Caco-2 (cell line): ENCODE data around the gene HECTD3. TPM values are rescaled to one million over a fixed set of nuclear protein-coding genes. Genes with fewer than 3 reads are reported as not detected.

Source experiments
- BruUV-seq: library from RNA; stranded (reverse); fragments of 400-500 nt; replicated peaks from 2 replicates; lab custom pipeline; 2021; lab: Mats Ljungman, UMichigan
- CTCF ChIA-PET: fragments of 300-600 bp; sonication (Branson Sonifier 250); formaldehyde crosslinking; loops from one replicate; lab custom pipeline; 2022; ENCODE audit warnings: antibody characterized with exemption; lab: Charles Lee
- POLR2A ChIA-PET: fragments of 300-600 bp; sonication (Branson Sonifier 250); formaldehyde crosslinking; loops from one replicate; lab custom pipeline; 2022; ENCODE audit warnings: antibody characterized with exemption; lab: Charles Lee
- DNase-seq, 2 experiments: peaks; one replicate each; pipeline versions ENCODE4 v3.0.0 to v3.0.0-alpha.2; 2020 to 2022
- H3K27me3 ChIP-seq: replicated peaks from 2 replicates; pipeline ENCODE4 v1.6.0; 2011; ENCODE audit warnings: low read length; ENCODE audit not compliant: control insufficient read depth, insufficient read depth
- H3K36me3 ChIP-seq: 2 replicates; pipeline ENCODE4 v1.5.1; 2011; ENCODE audit warnings: low read length; ENCODE audit not compliant: control insufficient read depth, insufficient read depth
- H3K4me1 ChIP-seq: fragments of 250-450 bp; sonication (Bioruptor Pico); 2 replicates; pipeline ENCODE4 v1.5.1; 2020; ENCODE audit warnings: mild to moderate bottlenecking
- H3K4me3 ChIP-seq: 2 replicates; pipeline ENCODE4 v1.5.1; 2011; ENCODE audit warnings: low read depth, mild to moderate bottlenecking, control low read depth, low read length
- H3K9me3 ChIP-seq: fragments of 250-450 bp; sonication (Bioruptor Pico); 2 replicates; pipeline ENCODE4 v1.5.1; 2020; ENCODE audit warnings: mild to moderate bottlenecking, moderate library complexity
- H3K27ac Mint-ChIP-seq: one replicate; pipeline ENCODE4 v1.8.0; 2022; ENCODE audit warnings: mixed read lengths; ENCODE audit not compliant: unreplicated experiment
- H3K27me3 Mint-ChIP-seq: one replicate; pipeline ENCODE4 v1.8.0; 2022; ENCODE audit warnings: mixed read lengths; ENCODE audit not compliant: insufficient read depth, unreplicated experiment
- H3K36me3 Mint-ChIP-seq: one replicate; pipeline ENCODE4 v1.8.0; 2022; ENCODE audit warnings: mild to moderate bottlenecking, mixed read lengths; ENCODE audit not compliant: insufficient read depth, unreplicated experiment
- H3K4me1 Mint-ChIP-seq: one replicate; pipeline ENCODE4 v1.8.0; 2022; ENCODE audit warnings: low read depth, mixed read lengths; ENCODE audit not compliant: unreplicated experiment
- H3K4me3 Mint-ChIP-seq: one replicate; pipeline ENCODE4 v1.8.0; 2022; ENCODE audit warnings: mild to moderate bottlenecking, moderate library complexity, mixed read lengths; ENCODE audit not compliant: unreplicated experiment
- H3K9me3 Mint-ChIP-seq: one replicate; pipeline ENCODE4 v1.8.0; 2022; ENCODE audit warnings: mixed read lengths; ENCODE audit not compliant: unreplicated experiment
- intact Hi-C: fragments of 100-400 bp; cut with micrococcal nuclease; formaldehyde crosslinking; loops from one replicate; pipeline ENCODE4 v1.10.0; 2022; ENCODE audit not compliant: unreplicated experiment
- total RNA-seq: library from RNA; stranded (reverse); gene quantifications from 2 replicates; pipeline ENCODE4 v1.2.3, GENCODE V29; 2022
- TF ChIP-seq, protein P1 (sequence below), 2 experiments: fragments of 200-600 bp in 1 of 2; IDR thresholded peaks; 1 replicate in 1 of 2; 2 replicates in 1 of 2; pipeline versions ENCODE4 v1.5.1 to v1.8.0; 2011 to 2022; ENCODE audit warnings: antibody characterized with exemption in 1 of 2, control low read depth in 1 of 2, inconsistent platforms in 1 of 2, low read depth in 1 of 2, low read length in 1 of 2, mild to moderate bottlenecking in 1 of 2, moderate library complexity in 1 of 2; ENCODE audit not compliant: insufficient read depth in 1 of 2, severe bottlenecking in 1 of 2, unreplicated experiment in 1 of 2

Gene HECTD3
- total RNA-seq, 1 experiment from 2014 or later, result 29.4 TPM

DNA sequence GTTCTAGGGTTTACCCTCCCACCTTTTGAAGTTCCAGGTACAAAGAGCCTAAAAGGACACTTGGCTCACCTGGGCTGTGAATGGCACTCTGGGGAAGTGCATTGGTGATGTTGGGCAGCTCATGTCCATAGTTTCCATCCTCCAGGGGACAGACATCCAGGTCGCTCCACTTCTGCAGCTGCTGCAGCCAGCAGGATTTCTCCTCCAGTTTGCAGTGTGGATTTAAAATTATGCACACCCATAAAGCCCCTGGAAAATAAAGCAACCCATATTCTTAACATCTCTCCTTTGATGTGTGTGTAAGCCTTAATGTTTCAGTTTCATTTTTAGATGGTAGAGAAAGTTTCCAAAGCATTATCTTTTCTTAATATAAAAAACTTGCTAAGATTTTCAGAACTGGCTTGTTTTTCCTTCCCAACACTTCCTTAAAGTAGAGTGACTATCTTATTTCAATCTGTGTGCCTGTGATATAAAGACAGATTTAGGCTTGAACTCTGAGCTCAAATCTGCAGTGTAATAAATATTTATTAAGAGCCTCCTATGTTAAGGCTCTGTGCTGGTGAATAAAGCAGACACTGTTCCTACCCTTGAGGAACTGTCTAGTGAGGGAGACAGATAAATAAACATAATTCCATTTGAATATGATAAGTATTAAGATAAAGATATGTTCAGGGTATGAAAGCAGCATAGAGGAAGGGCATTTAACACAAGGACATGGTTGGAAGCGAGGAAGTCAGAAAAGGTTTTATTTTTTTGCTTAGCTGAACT is 40.1 kb upstream of the HECTD3 start:
- Mint-ChIP-seq H3K4me3 (no peak overlapping the region), H3K4me1 (no peaks in the 10 kb centered on the region), H3K9me3 (no peaks in the 10 kb centered on the region), H3K36me3 (no peaks in the 10 kb centered on the region), H3K27ac (no peak overlapping the region), H3K27me3 (no peaks in the 10 kb centered on the region)
- no peak for DNase-seq
- ChIA-PET POLR2A (no interaction called here), CTCF (no interaction called here)
- no TSS peak for BruUV-seq
- Histone ChIP-seq H3K27me3 (no peaks in the 10 kb centered on the region), H3K9me3 (no peaks in the 10 kb centered on the region), H3K36me3 (no peaks in the 10 kb centered on the region), H3K4me3 (no peak overlapping the region), H3K4me1 (no peaks in the 10 kb centered on the region)
- TF ChIP-seq, protein P1, sequence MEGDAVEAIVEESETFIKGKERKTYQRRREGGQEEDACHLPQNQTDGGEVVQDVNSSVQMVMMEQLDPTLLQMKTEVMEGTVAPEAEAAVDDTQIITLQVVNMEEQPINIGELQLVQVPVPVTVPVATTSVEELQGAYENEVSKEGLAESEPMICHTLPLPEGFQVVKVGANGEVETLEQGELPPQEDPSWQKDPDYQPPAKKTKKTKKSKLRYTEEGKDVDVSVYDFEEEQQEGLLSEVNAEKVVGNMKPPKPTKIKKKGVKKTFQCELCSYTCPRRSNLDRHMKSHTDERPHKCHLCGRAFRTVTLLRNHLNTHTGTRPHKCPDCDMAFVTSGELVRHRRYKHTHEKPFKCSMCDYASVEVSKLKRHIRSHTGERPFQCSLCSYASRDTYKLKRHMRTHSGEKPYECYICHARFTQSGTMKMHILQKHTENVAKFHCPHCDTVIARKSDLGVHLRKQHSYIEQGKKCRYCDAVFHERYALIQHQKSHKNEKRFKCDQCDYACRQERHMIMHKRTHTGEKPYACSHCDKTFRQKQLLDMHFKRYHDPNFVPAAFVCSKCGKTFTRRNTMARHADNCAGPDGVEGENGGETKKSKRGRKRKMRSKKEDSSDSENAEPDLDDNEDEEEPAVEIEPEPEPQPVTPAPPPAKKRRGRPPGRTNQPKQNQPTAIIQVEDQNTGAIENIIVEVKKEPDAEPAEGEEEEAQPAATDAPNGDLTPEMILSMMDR (IDR thresholded peaks at IDR 0.05; ENCODE audit: insufficient read depth in 1 of 2, low read depth in 1 of 2, low read length in 1 of 2, severe bottlenecking in 1 of 2, unreplicated experiment in 1 of 2), result no peak
- intact Hi-C loops, result no loop called here

DNA sequence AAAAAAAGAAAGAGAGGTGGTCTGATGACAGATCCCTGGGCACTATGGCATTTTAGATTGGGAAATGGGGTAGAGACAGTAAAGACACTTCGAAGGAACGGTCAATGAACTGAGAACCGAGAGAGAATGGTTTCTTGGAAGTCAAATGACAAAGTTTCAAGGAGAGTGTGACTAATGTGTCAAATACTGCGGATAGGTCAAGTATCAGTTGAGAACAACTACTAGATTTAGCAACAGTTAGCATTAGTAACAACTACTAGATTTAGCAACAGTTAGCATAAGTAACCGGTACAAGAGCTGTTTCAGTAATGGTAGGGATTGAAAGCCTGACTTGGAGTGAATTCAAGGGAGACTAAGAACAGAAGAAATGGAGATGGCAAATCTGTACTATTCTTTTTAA is 35.9 kb upstream of the HECTD3 start:
- TF ChIP-seq, protein P1 (IDR thresholded peaks at IDR 0.05; ENCODE audit: insufficient read depth in 1 of 2, low read depth in 1 of 2, low read length in 1 of 2, severe bottlenecking in 1 of 2, unreplicated experiment in 1 of 2), result no peak
- no peaks in the 10 kb centered on the region for H3K36me3 Mint-ChIP-seq
- no peaks in the 10 kb centered on the region for H3K9me3 Mint-ChIP-seq
- CTCF ChIA-PET, result no interaction called here
- Histone ChIP-seq H3K4me3 (no peak overlapping the region), H3K36me3 (no peaks in the 10 kb centered on the region), H3K4me1 (no peaks in the 10 kb centered on the region), H3K27me3 (no peaks in the 10 kb centered on the region), H3K9me3 (no peaks in the 10 kb centered on the region)
- H3K4me3 Mint-ChIP-seq, result no peak overlapping the region
- intact Hi-C loops, result no loop called here
- no peak overlapping the region for H3K27ac Mint-ChIP-seq
- H3K4me1 Mint-ChIP-seq, result no peaks in the 10 kb centered on the region
- no TSS peak for BruUV-seq
- H3K27me3 Mint-ChIP-seq, result no peaks in the 10 kb centered on the region
- POLR2A ChIA-PET, result no interaction called here
- no peak for DNase-seq

DNA sequence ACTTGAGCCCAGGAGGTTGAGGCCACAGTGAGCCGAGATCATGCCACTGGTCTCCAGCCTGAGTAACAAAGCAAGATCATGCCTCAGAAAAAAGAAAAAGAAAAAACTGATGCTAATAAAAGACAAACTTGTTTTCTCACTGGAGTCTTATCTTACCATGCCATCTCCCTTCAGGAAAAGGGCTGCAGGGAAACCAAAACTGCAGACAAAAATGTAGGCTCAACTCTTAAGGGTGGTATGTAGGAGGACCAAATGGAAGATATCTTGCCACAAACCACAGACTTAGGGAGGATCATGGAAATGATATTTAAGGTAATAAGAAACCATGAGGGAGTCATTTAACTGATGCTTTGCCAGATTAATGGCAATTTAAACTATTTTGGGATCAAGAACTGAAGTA is 33.8 kb upstream of the HECTD3 start:
- Histone ChIP-seq H3K4me3 (no peak overlapping the region), H3K27me3 (no peaks in the 10 kb centered on the region), H3K9me3 (no peaks in the 10 kb centered on the region), H3K36me3 (no peaks in the 10 kb centered on the region), H3K4me1 (no peaks in the 10 kb centered on the region)
- no peaks in the 10 kb centered on the region for H3K27me3 Mint-ChIP-seq
- TF ChIP-seq, protein P1 (IDR thresholded peaks at IDR 0.05; ENCODE audit: insufficient read depth in 1 of 2, low read depth in 1 of 2, low read length in 1 of 2, severe bottlenecking in 1 of 2, unreplicated experiment in 1 of 2), result no peak
- H3K36me3 Mint-ChIP-seq, result no peaks in the 10 kb centered on the region
- no peak overlapping the region for H3K27ac Mint-ChIP-seq
- BruUV-seq, result no TSS peak
- ChIA-PET POLR2A (no interaction called here), CTCF (no interaction called here)
- H3K9me3 Mint-ChIP-seq, result no peaks in the 10 kb centered on the region
- H3K4me1 Mint-ChIP-seq, result no peaks in the 10 kb centered on the region
- intact Hi-C loops, result no loop called here
- DNase-seq, result no peak
- H3K4me3 Mint-ChIP-seq, result no peak overlapping the region
